H9 (cell line): ENCODE measurements around the gene SMC2. TPM values are rescaled to one million over a fixed set of nuclear protein-coding genes. Genes with fewer than 3 reads are reported as not detected.

Experiments used
- DNase-seq: peaks from one replicate; pipeline ENCODE4 v3.0.0-alpha.2; 2017
- H2AFZ ChIP-seq: one replicate; pipeline ENCODE4 v1.6.1; 2013; ENCODE audit warnings: mild to moderate bottlenecking, low read length, control low read depth, moderate library complexity
- H2AK5ac ChIP-seq: 2 replicates; pipeline ENCODE4 v1.6.1; 2013; ENCODE audit warnings: low read length, control low read depth, mixed read lengths; ENCODE audit not compliant: insufficient read length
- H2BK120ac ChIP-seq: one replicate; pipeline ENCODE4 v1.6.1; 2013; ENCODE audit warnings: low read depth, mild to moderate bottlenecking, low read length, control low read depth, inconsistent platforms; ENCODE audit not compliant: poor library complexity, severe bottlenecking
- H2BK12ac ChIP-seq: 2 replicates; pipeline ENCODE4 v1.6.1; 2013; ENCODE audit warnings: low read length, control low read depth, mixed read lengths, low read depth; ENCODE audit not compliant: insufficient read length
- H2BK15ac ChIP-seq: 2 replicates; pipeline ENCODE4 v1.6.1; 2013; ENCODE audit warnings: low read depth, low read length, control low read depth
- H2BK20ac ChIP-seq: one replicate; pipeline ENCODE4 v1.6.1; 2013; ENCODE audit warnings: low read depth, mild to moderate bottlenecking, low read length, control low read depth, inconsistent platforms; ENCODE audit not compliant: poor library complexity, severe bottlenecking
- H2BK5ac ChIP-seq: 2 replicates; pipeline ENCODE4 v1.6.1; 2013; ENCODE audit warnings: low read length, control low read depth, mixed read lengths; ENCODE audit not compliant: insufficient read length
- H3K14ac ChIP-seq: 2 replicates; pipeline ENCODE4 v1.6.1; 2013; ENCODE audit warnings: low read length, control low read depth; ENCODE audit not compliant: insufficient read depth
- H3K18ac ChIP-seq: 2 replicates; pipeline ENCODE4 v1.6.1; 2013; ENCODE audit warnings: low read depth, mild to moderate bottlenecking, mixed read lengths, low read length, control low read depth; ENCODE audit not compliant: insufficient read length
- H3K23ac ChIP-seq: 2 replicates; pipeline ENCODE4 v1.6.1; 2013; ENCODE audit warnings: low read length, control low read depth, mixed read lengths, low read depth; ENCODE audit not compliant: insufficient read length
- H3K23me2 ChIP-seq: 2 replicates; pipeline ENCODE4 v1.6.1; 2013; ENCODE audit warnings: low read depth, mild to moderate bottlenecking, mixed read lengths, low read length, control low read depth; ENCODE audit not compliant: insufficient read length, poor library complexity, severe bottlenecking
- H3K27ac ChIP-seq: 2 replicates; pipeline ENCODE4 v1.5.1; 2013; ENCODE audit warnings: low read length, control low read depth, mixed read lengths, low read depth; ENCODE audit not compliant: insufficient read length
- H3K27me3 ChIP-seq: 2 replicates; pipeline ENCODE4 v1.6.1; 2013; ENCODE audit warnings: low read length, control low read depth, inconsistent platforms; ENCODE audit not compliant: insufficient read depth
- H3K4ac ChIP-seq: 2 replicates; pipeline ENCODE4 v1.6.1; 2013; ENCODE audit warnings: low read depth, mild to moderate bottlenecking, control low read depth, inconsistent platforms, low read length, moderate library complexity
- H3K4me1 ChIP-seq: 2 replicates; pipeline ENCODE4 v1.6.1; 2013; ENCODE audit warnings: low read length, control low read depth, inconsistent platforms; ENCODE audit not compliant: insufficient read depth
- H3K4me2 ChIP-seq: 2 replicates; pipeline ENCODE4 v1.6.1; 2013; ENCODE audit warnings: low read length, control low read depth, mixed read lengths; ENCODE audit not compliant: insufficient read length, insufficient read depth
- H3K56ac ChIP-seq: 2 replicates; pipeline ENCODE4 v1.6.1; 2013; ENCODE audit warnings: low read depth, mild to moderate bottlenecking, mixed read lengths, low read length, control low read depth; ENCODE audit not compliant: insufficient read length
- H3K79me1 ChIP-seq: 2 replicates; pipeline ENCODE4 v1.6.1; 2013; ENCODE audit warnings: low read depth, mild to moderate bottlenecking, moderate library complexity, low read length, control low read depth, inconsistent platforms; ENCODE audit not compliant: insufficient read depth, poor library complexity, severe bottlenecking
- H3K79me2 ChIP-seq: 2 replicates; pipeline ENCODE4 v1.6.1; 2013; ENCODE audit warnings: low read length, control low read depth, inconsistent platforms; ENCODE audit not compliant: insufficient read depth
- H3K9ac ChIP-seq: 2 replicates; pipeline ENCODE4 v1.6.1; 2013; ENCODE audit warnings: low read length, control low read depth, mixed read lengths; ENCODE audit not compliant: insufficient read length; ENCODE audit errors: extremely low read depth
- H3K9me3 ChIP-seq: one replicate; pipeline ENCODE4 v1.6.1; 2013; ENCODE audit warnings: low read depth, low read length, inconsistent platforms; ENCODE audit not compliant: control insufficient read depth
- H3T11ph ChIP-seq: one replicate; pipeline ENCODE4 v1.6.1; 2013; ENCODE audit warnings: mild to moderate bottlenecking, low read length, control low read depth, inconsistent platforms
- H4K20me1 ChIP-seq: one replicate; pipeline ENCODE4 v1.6.1; 2013; ENCODE audit not compliant: control insufficient read depth, insufficient read length, insufficient read depth
- H4K5ac ChIP-seq: 2 replicates; pipeline ENCODE4 v1.6.1; 2013; ENCODE audit warnings: low read depth, mild to moderate bottlenecking, mixed read lengths, low read length, control low read depth; ENCODE audit not compliant: insufficient read length
- H4K8ac ChIP-seq: replicated peaks from 2 replicates; pipeline ENCODE4 v1.6.1; 2013; ENCODE audit warnings: low read length, control low read depth, mixed read lengths, low read depth; ENCODE audit not compliant: insufficient read length
- H4K91ac ChIP-seq: 2 replicates; pipeline ENCODE4 v1.6.1; 2013; ENCODE audit warnings: low read depth, mild to moderate bottlenecking, moderate library complexity, mixed read lengths, low read length, control low read depth; ENCODE audit not compliant: insufficient read length
- H3K27ac Mint-ChIP-seq, 3 experiments: 2 replicates in 2 of 3; 3 replicates in 1 of 3; pipeline ENCODE4 v1.8.0; 2020 to 2021; ENCODE audit warnings: mixed read lengths in 3 of 3, mild to moderate bottlenecking in 1 of 3, moderate library complexity in 1 of 3
- H3K27me3 Mint-ChIP-seq: 2 replicates; pipeline ENCODE4 v1.8.0; 2021; ENCODE audit warnings: low read depth, mild to moderate bottlenecking, moderate library complexity, mixed read lengths
- H3K36me3 Mint-ChIP-seq, 3 experiments: 2 replicates in 2 of 3; 3 replicates in 1 of 3; pipeline ENCODE4 v1.8.0; 2020 to 2021; ENCODE audit warnings: low read depth in 3 of 3, mixed read lengths in 3 of 3; ENCODE audit not compliant: insufficient read depth in 1 of 3
- H3K4me1 Mint-ChIP-seq, 2 experiments: 2 replicates each; pipeline ENCODE4 v1.8.0; 2020; ENCODE audit warnings: mixed read lengths in 2 of 2
- H3K4me3 Mint-ChIP-seq, 2 experiments: 2 replicates in 1 of 2; 3 replicates in 1 of 2; pipeline ENCODE4 v1.8.0; 2020 to 2021; ENCODE audit warnings: mild to moderate bottlenecking in 2 of 2, mixed read lengths in 2 of 2, moderate library complexity in 1 of 2
- H3K9me3 Mint-ChIP-seq, 2 experiments: 2 replicates in 1 of 2; 3 replicates in 1 of 2; pipeline ENCODE4 v1.8.0; 2020; ENCODE audit warnings: mild to moderate bottlenecking in 2 of 2, mixed read lengths in 2 of 2, moderate library complexity in 1 of 2
- CTCF ChIP-seq: fragments of 200-600 bp; sonication (generic); conservative IDR thresholded peaks from 3 replicates; pipeline ENCODE4 v1.8.0; 2021; ENCODE audit warnings: antibody characterized with exemption, mild to moderate bottlenecking
- WGBS: extraction: QIAGEN DNeasy Blood & Tissue Kit; methylation state at CpG from one replicate; pipeline ENCODE4 v1.1.7; 2013; ENCODE audit warnings: missing lambda C conversion rate, low lambda C conversion rate, mixed read lengths; ENCODE audit not compliant: insufficient read length; ENCODE audit errors: extremely low coverage; 5-methylcytosine and 5-hydroxymethylcytosine counted together
- total RNA-seq: library from RNA; stranded (reverse); gene quantifications from 2 replicates; pipeline ENCODE4 v1.2.1, GENCODE V29; 2021

Gene SMC2
- total RNA-seq, 1 experiment from 2014 or later: 47.0 TPM

GRCh38 chr9:104142799-104143549 is 48.9 kb downstream of the SMC2 start:
- H3K79me2 ChIP-seq: no peaks in the 10 kb centered on the region
- H2BK20ac ChIP-seq: no peak overlapping the region
- no peak overlapping the region for H2AK5ac ChIP-seq
- no peaks in the 10 kb centered on the region for H4K20me1 ChIP-seq
- no peak overlapping the region for H4K91ac ChIP-seq
- no peaks in the 10 kb centered on the region for H3K23me2 ChIP-seq
- H3K27me3 Mint-ChIP-seq: no peaks in the 10 kb centered on the region
- no peak overlapping the region for H3K27ac Mint-ChIP-seq
- H4K8ac ChIP-seq: no peak overlapping the region
- no peaks in the 10 kb centered on the region for H3K4me1 ChIP-seq
- no peak overlapping the region for H4K5ac ChIP-seq
- WGBS: no CpG with 5 or more reads among the region's 3 CpGs
- H3K27me3 ChIP-seq: no peaks in the 10 kb centered on the region
- no peak overlapping the region for H3T11ph ChIP-seq
- H3K18ac ChIP-seq: no peak overlapping the region
- H2BK5ac ChIP-seq: no peak overlapping the region
- no peaks in the 10 kb centered on the region for H3K9me3 Mint-ChIP-seq
- H3K4me2 ChIP-seq: no peak overlapping the region
- no peak overlapping the region for H2BK12ac ChIP-seq
- no peak overlapping the region for H3K27ac ChIP-seq
- no peak overlapping the region for H2AFZ ChIP-seq
- H3K9ac ChIP-seq: no peak overlapping the region
- no peak overlapping the region for H3K4ac ChIP-seq
- no peak overlapping the region for H2BK120ac ChIP-seq
- no peaks in the 10 kb centered on the region for H3K9me3 ChIP-seq
- H3K79me1 ChIP-seq: no peaks in the 10 kb centered on the region
- DNase-seq: no peak
- no peak overlapping the region for H3K23ac ChIP-seq
- no peak overlapping the region for H2BK15ac ChIP-seq
- H3K36me3 Mint-ChIP-seq: peaks cover 6 to 31% (median 27%) of the 10 kb centered on the region in 3 experiments; a peak in 5 of 7 replicates
- H3K4me1 Mint-ChIP-seq: no peaks in the 10 kb centered on the region
- no peak overlapping the region for H3K4me3 Mint-ChIP-seq
- no peak for TF ChIP-seq CTCF
- H3K56ac ChIP-seq: no peak overlapping the region
- H3K14ac ChIP-seq: no peak overlapping the region
